HEK293 (cell line): ENCODE results near the gene SLC16A5.

Source experiments
- CTCF ChIA-PET: fragments of 350-600 bp; formaldehyde crosslinking; extraction: SDS; loops from one replicate; lab custom pipeline; 2021; ENCODE audit warnings: antibody characterized with exemption; lab: Yijun Ruan, JAX
- POLR2A ChIA-PET: fragments of 300-600 bp; formaldehyde crosslinking; extraction: SDS; loops from one replicate; lab custom pipeline; 2020; ENCODE audit warnings: antibody characterized with exemption, inconsistent platforms; lab: Yijun Ruan, JAX
- H3K27ac ChIP-seq: fragments of 200-500 bp; sonication (Bioruptor generic); 2 replicates; pipeline ENCODE4 v1.5.1; 2014; ENCODE audit warnings: low read depth, low read length, control low read depth, inconsistent platforms; ENCODE audit errors: extremely low read depth
- H3K36me3 ChIP-seq, 2 experiments: fragments of 200-500 bp in 1 of 2; sonication (Bioruptor generic) in 1 of 2; 1 replicate in 1 of 2; 2 replicates in 1 of 2; pipeline ENCODE4 v1.5.1; 2014 to 2017; ENCODE audit warnings: inconsistent platforms in 2 of 2, low read length in 2 of 2; ENCODE audit not compliant: control insufficient read depth in 2 of 2, insufficient read depth in 1 of 2
- H3K4me1 ChIP-seq: fragments of 200-500 bp; sonication (Bioruptor generic); 2 replicates; pipeline ENCODE4 v1.5.1; 2014; ENCODE audit warnings: mild to moderate bottlenecking, low read length, inconsistent platforms; ENCODE audit not compliant: control insufficient read depth, insufficient read depth
- H3K4me3 ChIP-seq: 2 replicates; pipeline ENCODE4 v1.5.1; 2011; ENCODE audit warnings: low read depth, mild to moderate bottlenecking, control low read depth, low read length, moderate library complexity
- H3K9me3 ChIP-seq: fragments of 200-500 bp; sonication (Bioruptor generic); 2 replicates; pipeline ENCODE4 v1.5.1; 2014; ENCODE audit warnings: low read depth, low read length, inconsistent platforms; ENCODE audit not compliant: control insufficient read depth, insufficient read depth
- GLI4 ChIP-seq: fragments of 450-650 bp; formaldehyde crosslinking; IDR thresholded peaks from 2 replicates; pipeline ENCODE4 v1.5.1; 2016; ENCODE audit warnings: missing biosample characterization, missing genetic modification characterization
- GLIS1 ChIP-seq: fragments of 450-650 bp; formaldehyde crosslinking; IDR thresholded peaks from 2 replicates; pipeline ENCODE4 v1.5.1; 2016; ENCODE audit warnings: missing biosample characterization, missing genetic modification characterization
- KLF9 ChIP-seq: fragments of 450-650 bp; formaldehyde crosslinking; IDR thresholded peaks from 2 replicates; pipeline ENCODE4 v1.5.1; 2016; ENCODE audit warnings: missing biosample characterization, missing genetic modification characterization, low read depth
- ZBTB1 ChIP-seq: fragments of 450-650 bp; formaldehyde crosslinking; IDR thresholded peaks from 2 replicates; pipeline ENCODE4 v1.5.1; 2016; ENCODE audit warnings: missing biosample characterization, missing genetic modification characterization
- ZBTB7A ChIP-seq: fragments of 450-650 bp; formaldehyde crosslinking; IDR thresholded peaks from 2 replicates; pipeline ENCODE4 v1.5.1; 2016; ENCODE audit warnings: low read depth, missing biosample characterization, missing genetic modification characterization
- ZFP41 ChIP-seq: fragments of 450-650 bp; formaldehyde crosslinking; IDR thresholded peaks from 2 replicates; pipeline ENCODE4 v1.5.1; 2016; ENCODE audit warnings: missing biosample characterization, missing genetic modification characterization, borderline replicate concordance
- ZNF112 ChIP-seq: fragments of 450-650 bp; formaldehyde crosslinking; IDR thresholded peaks from 2 replicates; pipeline ENCODE4 v1.5.0; 2017; ENCODE audit warnings: missing biosample characterization, missing genetic modification characterization
- ZNF133 ChIP-seq: fragments of 450-650 bp; formaldehyde crosslinking; IDR thresholded peaks from 2 replicates; pipeline ENCODE4 v1.5.1; 2016; ENCODE audit warnings: missing biosample characterization, missing genetic modification characterization
- ZNF221 ChIP-seq: fragments of 450-650 bp; formaldehyde crosslinking; IDR thresholded peaks from 2 replicates; pipeline ENCODE4 v1.5.1; 2017; ENCODE audit warnings: missing biosample characterization, missing genetic modification characterization, borderline replicate concordance
- ZNF292 ChIP-seq: fragments of 450-650 bp; formaldehyde crosslinking; IDR thresholded peaks from 2 replicates; pipeline ENCODE4 v1.5.1; 2016; ENCODE audit warnings: low read depth, missing biosample characterization, missing genetic modification characterization, borderline replicate concordance
- ZNF416 ChIP-seq: fragments of 450-650 bp; formaldehyde crosslinking; IDR thresholded peaks from 2 replicates; pipeline ENCODE4 v1.5.1; 2016; ENCODE audit warnings: missing biosample characterization, missing genetic modification characterization
- ZNF423 ChIP-seq: fragments of 450-650 bp; formaldehyde crosslinking; IDR thresholded peaks from 2 replicates; pipeline ENCODE4 v1.5.1; 2016; ENCODE audit warnings: missing biosample characterization, missing genetic modification characterization
- ZNF48 ChIP-seq: fragments of 450-650 bp; formaldehyde crosslinking; IDR thresholded peaks from 2 replicates; pipeline ENCODE4 v1.5.1; 2016; ENCODE audit warnings: missing biosample characterization, missing genetic modification characterization
- ZNF585B ChIP-seq: fragments of 450-650 bp; formaldehyde crosslinking; IDR thresholded peaks from 2 replicates; pipeline ENCODE4 v1.5.1; 2016; ENCODE audit warnings: missing biosample characterization, missing genetic modification characterization
- ZNF626 ChIP-seq: fragments of 450-650 bp; sonication (Bioruptor Pico); formaldehyde crosslinking; IDR thresholded peaks from 2 replicates; pipeline ENCODE4 v1.5.1; 2018; ENCODE audit warnings: missing biosample characterization, missing genetic modification characterization, inconsistent platforms
- TF ChIP-seq, protein P1 (sequence below): fragments of 450-650 bp; formaldehyde crosslinking; IDR thresholded peaks from 2 replicates; pipeline ENCODE4 v1.5.1; 2016; ENCODE audit warnings: missing biosample characterization, missing genetic modification characterization
- TF ChIP-seq, protein P2 (sequence below): fragments of 450-650 bp; formaldehyde crosslinking; conservative IDR thresholded peaks from 2 replicates; pipeline ENCODE4 v1.5.1; 2016; ENCODE audit warnings: low read depth, missing biosample characterization, missing genetic modification characterization

SLC16A5 gene

DNA sequence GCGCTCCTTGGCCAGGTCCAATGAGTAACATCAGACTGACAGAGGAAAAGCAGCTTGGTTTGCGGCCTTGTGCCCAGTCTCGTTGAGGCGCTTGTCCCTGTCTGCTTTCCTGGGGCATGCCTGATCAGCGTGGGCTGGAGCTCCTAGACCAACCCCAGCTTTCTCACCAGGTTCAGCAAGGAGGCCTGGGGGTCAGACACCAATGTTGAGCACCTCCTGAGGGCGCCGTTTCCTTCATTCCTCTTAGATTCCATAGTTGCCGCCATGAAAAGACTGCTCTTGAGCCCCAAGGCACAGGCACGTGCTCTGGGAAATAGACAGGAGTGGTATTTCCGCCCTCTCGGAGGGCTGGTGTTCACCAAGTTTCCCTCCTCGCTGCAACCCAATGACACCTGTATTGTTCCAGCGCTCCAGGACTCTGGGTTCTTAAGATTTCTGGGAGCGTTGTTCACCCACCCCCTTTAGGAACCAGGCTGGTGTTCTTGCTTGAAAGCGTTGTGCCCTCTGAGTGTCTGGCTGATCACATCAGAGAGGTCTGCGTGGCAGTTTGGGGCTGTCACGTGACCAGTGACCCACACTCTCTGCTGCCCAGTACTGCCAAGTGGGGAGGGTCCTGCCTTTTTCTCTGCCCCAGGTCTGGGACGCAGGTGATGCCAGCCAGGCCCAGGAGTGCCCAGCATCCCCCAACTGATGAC is 22.7 kb upstream of the SLC16A5 start:
- H3K9me3 ChIP-seq, result no peaks in the 10 kb centered on the region
- peaks cover 18 to 54% of the 10 kb centered on the region in 2 experiments for H3K36me3 ChIP-seq
- no peak overlapping the region for H3K27ac ChIP-seq
- no peak overlapping the region for H3K4me3 ChIP-seq
- ChIA-PET POLR2A (interaction anchor here (1.0 kb wide), 1 partner anchor 45 kb away, joined by 3 read pairs; the partner anchor contains the start of gene ARMC7), CTCF (interaction anchor here (0.7 to 15.6 kb wide), 6 partner anchors 9 to 1648 kb away, joined by 3 to 117 read pairs (median 4); partner anchors contain the start of gene ARMC7)
- no peaks in the 10 kb centered on the region for H3K4me1 ChIP-seq
- TF ChIP-seq ZBTB7A (tag by site-specific recombination) (no peak), ZNF423 (no peak)

DNA sequence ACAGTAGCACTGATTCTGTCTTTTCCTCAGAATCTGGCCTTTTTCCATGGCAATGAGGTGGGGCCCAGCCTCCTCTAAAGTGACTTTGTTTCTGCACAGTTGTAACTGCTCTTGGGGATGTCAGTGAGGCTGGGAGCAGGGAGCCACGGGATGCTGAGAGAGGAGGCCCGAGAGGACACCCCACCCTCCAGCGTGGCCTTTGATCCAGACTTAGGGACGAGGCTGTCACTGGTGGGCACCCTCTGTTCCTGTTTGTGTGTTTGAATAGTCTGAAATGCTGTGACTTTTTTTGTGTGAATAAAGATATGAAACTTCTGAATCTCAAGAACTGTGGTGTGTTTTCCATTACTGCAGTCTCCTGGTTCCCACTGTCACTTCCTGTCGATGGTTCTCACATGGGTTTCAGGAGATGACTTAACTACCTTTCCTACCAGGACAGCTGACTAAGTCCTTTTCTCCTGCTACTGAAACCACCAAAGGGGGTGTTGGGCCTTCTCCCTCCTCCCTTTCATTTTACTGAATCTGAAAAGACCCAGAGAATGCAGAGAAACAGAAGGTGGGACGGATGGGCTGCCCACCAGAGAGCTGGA is 22.1 kb upstream of the SLC16A5 start:
- no peak overlapping the region for H3K4me3 ChIP-seq
- no peak overlapping the region for H3K27ac ChIP-seq
- H3K9me3 ChIP-seq, result no peaks in the 10 kb centered on the region
- peaks cover 18 to 48% of the 10 kb centered on the region in 2 experiments for H3K36me3 ChIP-seq
- CTCF ChIA-PET, result interaction anchor here (0.7 to 15.6 kb wide), 4 partner anchors 11 to 104 kb away, joined by 3 to 117 read pairs (median 3); partner anchors contain the start of gene ARMC7
- no peaks in the 10 kb centered on the region for H3K4me1 ChIP-seq
- POLR2A ChIA-PET, result no interaction called here
- TF ChIP-seq ZNF416 (tag by site-specific recombination) (no peak), ZNF221 (tag by site-specific recombination) (no peak), KLF9 (tag by site-specific recombination) (no peak), ZNF133 (tag by site-specific recombination) (no peak), ZNF48 (no peak), GLI4 (tag by site-specific recombination) (no peak), GLIS1 (tag by site-specific recombination) (no peak), ZNF112 (tag by site-specific recombination) (no peak), ZNF626 (tag by site-specific recombination) (no peak), ZBTB1 (tag by site-specific recombination) (no peak), ZNF585B (no peak), ZNF292 (no peak), ZFP41 (no peak)
- TF ChIP-seq, protein P1, sequence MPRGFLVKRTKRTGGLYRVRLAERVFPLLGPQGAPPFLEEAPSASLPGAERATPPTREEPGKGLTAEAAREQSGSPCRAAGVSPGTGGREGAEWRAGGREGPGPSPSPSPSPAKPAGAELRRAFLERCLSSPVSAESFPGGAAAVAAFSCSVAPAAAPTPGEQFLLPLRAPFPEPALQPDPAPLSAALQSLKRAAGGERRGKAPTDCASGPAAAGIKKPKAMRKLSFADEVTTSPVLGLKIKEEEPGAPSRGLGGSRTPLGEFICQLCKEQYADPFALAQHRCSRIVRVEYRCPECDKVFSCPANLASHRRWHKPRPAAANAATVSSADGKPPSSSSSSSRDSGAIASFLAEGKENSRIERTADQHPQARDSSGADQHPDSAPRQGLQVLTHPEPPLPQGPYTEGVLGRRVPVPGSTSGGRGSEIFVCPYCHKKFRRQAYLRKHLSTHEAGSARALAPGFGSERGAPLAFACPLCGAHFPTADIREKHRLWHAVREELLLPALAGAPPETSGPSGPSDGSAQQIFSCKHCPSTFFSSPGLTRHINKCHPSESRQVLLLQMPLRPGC (tag by site-specific recombination), result no peak
- TF ChIP-seq, protein P2, sequence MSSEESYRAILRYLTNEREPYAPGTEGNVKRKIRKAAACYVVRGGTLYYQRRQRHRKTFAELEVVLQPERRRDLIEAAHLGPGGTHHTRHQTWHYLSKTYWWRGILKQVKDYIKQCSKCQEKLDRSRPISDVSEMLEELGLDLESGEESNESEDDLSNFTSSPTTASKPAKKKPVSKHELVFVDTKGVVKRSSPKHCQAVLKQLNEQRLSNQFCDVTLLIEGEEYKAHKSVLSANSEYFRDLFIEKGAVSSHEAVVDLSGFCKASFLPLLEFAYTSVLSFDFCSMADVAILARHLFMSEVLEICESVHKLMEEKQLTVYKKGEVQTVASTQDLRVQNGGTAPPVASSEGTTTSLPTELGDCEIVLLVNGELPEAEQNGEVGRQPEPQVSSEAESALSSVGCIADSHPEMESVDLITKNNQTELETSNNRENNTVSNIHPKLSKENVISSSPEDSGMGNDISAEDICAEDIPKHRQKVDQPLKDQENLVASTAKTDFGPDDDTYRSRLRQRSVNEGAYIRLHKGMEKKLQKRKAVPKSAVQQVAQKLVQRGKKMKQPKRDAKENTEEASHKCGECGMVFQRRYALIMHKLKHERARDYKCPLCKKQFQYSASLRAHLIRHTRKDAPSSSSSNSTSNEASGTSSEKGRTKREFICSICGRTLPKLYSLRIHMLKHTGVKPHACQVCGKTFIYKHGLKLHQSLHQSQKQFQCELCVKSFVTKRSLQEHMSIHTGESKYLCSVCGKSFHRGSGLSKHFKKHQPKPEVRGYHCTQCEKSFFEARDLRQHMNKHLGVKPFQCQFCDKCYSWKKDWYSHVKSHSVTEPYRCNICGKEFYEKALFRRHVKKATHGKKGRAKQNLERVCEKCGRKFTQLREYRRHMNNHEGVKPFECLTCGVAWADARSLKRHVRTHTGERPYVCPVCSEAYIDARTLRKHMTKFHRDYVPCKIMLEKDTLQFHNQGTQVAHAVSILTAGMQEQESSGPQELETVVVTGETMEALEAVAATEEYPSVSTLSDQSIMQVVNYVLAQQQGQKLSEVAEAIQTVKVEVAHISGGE (tag by site-specific recombination), result no peak
